RWPE2 (cell line): ENCODE results near the gene CERK.

Source experiments
- ATAC-seq: fragments of 200-7000 bp; cut with Tn5 transposase; 3 replicates; pipeline ENCODE4 v1.9.1; 2021; ENCODE audit warnings: low read depth
- DNase-seq: peaks from one replicate; pipeline ENCODE4 v3.0.0-alpha.2; 2020; ENCODE audit warnings: low spot score
- H3K27ac ChIP-seq: fragments of 450-650 bp; 2 replicates; pipeline ENCODE4 v1.5.1; 2017; ENCODE audit warnings: mild to moderate bottlenecking; ENCODE audit not compliant: poor library complexity, severe bottlenecking
- H3K27me3 ChIP-seq: fragments of 250-450 bp; sonication (Bioruptor Pico); 2 replicates; pipeline ENCODE4 v1.5.1; 2021; ENCODE audit warnings: mild to moderate bottlenecking, moderate library complexity; ENCODE audit not compliant: insufficient read depth, poor library complexity, severe bottlenecking
- H3K36me3 ChIP-seq: fragments of 250-450 bp; sonication (Bioruptor Pico); 2 replicates; pipeline ENCODE4 v1.5.1; 2020; ENCODE audit warnings: low read depth, mild to moderate bottlenecking, moderate library complexity
- H3K4me1 ChIP-seq: fragments of 250-450 bp; sonication (Bioruptor Pico); 2 replicates; pipeline ENCODE4 v1.5.1; 2021; ENCODE audit warnings: mild to moderate bottlenecking, moderate library complexity; ENCODE audit not compliant: insufficient read depth, poor library complexity, severe bottlenecking
- H3K4me3 ChIP-seq: fragments of 250-450 bp; sonication (Bioruptor Pico); 2 replicates; pipeline ENCODE4 v1.5.1; 2021; ENCODE audit warnings: mild to moderate bottlenecking, moderate library complexity; ENCODE audit not compliant: severe bottlenecking
- H3K9me3 ChIP-seq: fragments of 250-450 bp; sonication (Bioruptor Pico); 2 replicates; pipeline ENCODE4 v1.5.1; 2021; ENCODE audit warnings: mild to moderate bottlenecking, moderate library complexity; ENCODE audit not compliant: severe bottlenecking
- TF ChIP-seq, protein P1 (sequence below): fragments of 450-650 bp; IDR thresholded peaks from one replicate; pipeline ENCODE4 v1.5.1; 2017; ENCODE audit warnings: mild to moderate bottlenecking, moderate library complexity; ENCODE audit not compliant: poor library complexity, severe bottlenecking

CERK gene

DNA sequence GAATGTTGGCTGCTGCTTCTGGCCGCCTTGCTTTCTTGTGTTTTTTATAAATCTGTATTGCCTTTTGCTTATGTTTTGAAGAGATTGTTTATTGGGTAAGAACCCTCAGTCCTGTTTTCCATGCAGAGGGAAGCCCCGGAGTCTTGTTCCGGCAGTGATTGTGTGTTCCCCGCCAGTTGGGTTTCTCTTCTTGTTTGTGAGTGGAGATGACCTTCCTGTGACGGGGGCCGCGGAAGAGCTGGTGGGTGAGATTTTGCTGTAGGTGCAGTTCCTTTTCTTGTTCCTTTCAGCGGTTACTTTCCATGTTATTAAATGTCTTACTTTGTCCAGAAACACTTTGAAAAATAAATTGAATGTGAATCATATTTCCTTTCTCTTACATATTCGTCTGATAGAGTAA lies 32.7 kb upstream of the CERK start:
- no peaks in the 10 kb centered on the region for H3K36me3 ChIP-seq
- TF ChIP-seq, protein P1, sequence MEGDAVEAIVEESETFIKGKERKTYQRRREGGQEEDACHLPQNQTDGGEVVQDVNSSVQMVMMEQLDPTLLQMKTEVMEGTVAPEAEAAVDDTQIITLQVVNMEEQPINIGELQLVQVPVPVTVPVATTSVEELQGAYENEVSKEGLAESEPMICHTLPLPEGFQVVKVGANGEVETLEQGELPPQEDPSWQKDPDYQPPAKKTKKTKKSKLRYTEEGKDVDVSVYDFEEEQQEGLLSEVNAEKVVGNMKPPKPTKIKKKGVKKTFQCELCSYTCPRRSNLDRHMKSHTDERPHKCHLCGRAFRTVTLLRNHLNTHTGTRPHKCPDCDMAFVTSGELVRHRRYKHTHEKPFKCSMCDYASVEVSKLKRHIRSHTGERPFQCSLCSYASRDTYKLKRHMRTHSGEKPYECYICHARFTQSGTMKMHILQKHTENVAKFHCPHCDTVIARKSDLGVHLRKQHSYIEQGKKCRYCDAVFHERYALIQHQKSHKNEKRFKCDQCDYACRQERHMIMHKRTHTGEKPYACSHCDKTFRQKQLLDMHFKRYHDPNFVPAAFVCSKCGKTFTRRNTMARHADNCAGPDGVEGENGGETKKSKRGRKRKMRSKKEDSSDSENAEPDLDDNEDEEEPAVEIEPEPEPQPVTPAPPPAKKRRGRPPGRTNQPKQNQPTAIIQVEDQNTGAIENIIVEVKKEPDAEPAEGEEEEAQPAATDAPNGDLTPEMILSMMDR: no peak
- H3K4me3 ChIP-seq: no peak overlapping the region
- H3K4me1 ChIP-seq: peaks cover 23% of the 10 kb centered on the region
- no peaks in the 10 kb centered on the region for H3K27me3 ChIP-seq
- no peak overlapping the region for H3K27ac ChIP-seq
- no peak for ATAC-seq
- no peak for DNase-seq
- H3K9me3 ChIP-seq: no peaks in the 10 kb centered on the region

DNA sequence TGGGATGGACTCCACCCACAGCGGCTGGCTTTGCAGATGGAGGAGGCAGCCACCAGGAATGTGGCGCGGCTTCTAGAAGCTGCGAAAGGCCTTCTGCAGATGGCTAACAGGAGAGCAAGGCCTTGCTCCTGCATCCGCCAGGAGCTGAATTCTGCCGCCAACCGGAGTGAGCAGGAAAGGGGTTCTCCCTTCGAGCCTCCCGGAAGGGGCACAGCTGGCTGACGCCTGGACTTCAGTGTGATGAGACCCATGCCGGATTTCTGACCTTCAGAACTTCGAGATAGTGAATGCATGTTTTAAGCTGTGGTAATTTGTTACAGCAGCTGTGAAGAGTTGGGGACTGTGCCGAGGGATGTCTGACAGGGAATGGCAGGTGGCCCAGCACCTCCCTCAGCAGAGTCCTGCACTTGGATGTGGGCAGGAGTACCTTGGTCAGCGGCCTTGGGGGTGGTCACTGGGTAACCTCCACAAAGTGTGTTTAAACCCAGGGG lies 32.1 kb upstream of the CERK start:
- no peak overlapping the region for H3K27ac ChIP-seq

DNA sequence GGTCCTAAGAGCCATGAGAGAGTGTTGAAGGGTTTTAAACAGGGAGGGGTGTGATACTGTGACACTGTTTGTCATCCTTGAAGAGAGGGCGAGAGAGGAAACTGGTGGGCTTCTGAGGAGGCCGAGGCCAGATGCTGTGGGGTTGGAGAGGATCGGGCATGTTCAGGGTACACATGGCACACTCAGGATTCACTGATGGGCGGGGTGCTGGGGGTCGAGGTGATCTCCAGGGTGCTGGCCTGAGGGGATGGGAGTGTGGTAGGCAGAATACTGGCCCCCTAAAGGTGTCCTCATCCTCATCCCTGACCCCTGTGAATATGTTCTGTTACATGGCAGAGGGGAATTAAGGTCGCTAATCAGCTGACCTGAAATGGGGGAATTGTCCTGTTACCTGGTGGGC lies 31.7 kb upstream of the CERK start:
- Histone ChIP-seq H3K4me1 (peaks cover 13% of the 10 kb centered on the region), H3K27me3 (no peaks in the 10 kb centered on the region), H3K36me3 (no peaks in the 10 kb centered on the region), H3K27ac (no peak overlapping the region), H3K9me3 (no peaks in the 10 kb centered on the region), H3K4me3 (no peak overlapping the region)
- TF ChIP-seq, protein P1: no peak
- no peak for DNase-seq
- no peak for ATAC-seq

More for the DNA sequence above, 32.1 kb upstream of the CERK start:
- Histone ChIP-seq H3K9me3 (no peaks in the 10 kb centered on the region), H3K4me1 (peaks cover 18% of the 10 kb centered on the region), H3K36me3 (no peaks in the 10 kb centered on the region), H3K27me3 (no peaks in the 10 kb centered on the region), H3K4me3 (no peak overlapping the region)
- ATAC-seq (no peak), DNase-seq (no peak)
- TF ChIP-seq, protein P1: no peak

DNA sequence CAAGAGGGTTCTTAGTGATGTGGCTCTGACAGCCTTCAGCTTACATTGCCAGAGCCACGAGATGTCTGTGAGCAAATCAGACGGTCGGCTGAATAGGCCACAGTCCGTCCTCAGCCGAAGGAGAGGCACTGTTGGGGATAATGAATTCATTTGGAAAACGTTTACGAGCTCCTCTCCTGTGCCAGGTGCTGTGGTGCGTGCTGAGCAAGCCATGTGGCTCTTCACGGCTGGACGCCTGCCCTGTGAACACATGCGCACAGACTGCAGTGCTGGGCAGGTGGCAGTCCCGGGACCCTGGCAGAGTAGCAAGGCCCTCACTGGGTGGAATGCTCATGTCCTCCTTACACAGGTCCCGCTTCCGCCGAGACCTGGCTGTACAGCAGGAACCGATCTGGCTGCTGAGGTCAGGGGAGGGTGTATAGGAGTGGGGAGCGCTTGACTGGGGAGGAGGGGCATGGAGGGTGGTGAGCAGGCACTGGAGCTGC lies 31.2 kb upstream of the CERK start:
- Histone ChIP-seq H3K27ac (no peak overlapping the region), H3K27me3 (no peaks in the 10 kb centered on the region), H3K9me3 (no peaks in the 10 kb centered on the region), H3K4me1 (peaks cover 8% of the 10 kb centered on the region), H3K36me3 (no peaks in the 10 kb centered on the region), H3K4me3 (no peak overlapping the region)
- ATAC-seq (no peak), DNase-seq (no peak)
- TF ChIP-seq, protein P1: no peak

DNA sequence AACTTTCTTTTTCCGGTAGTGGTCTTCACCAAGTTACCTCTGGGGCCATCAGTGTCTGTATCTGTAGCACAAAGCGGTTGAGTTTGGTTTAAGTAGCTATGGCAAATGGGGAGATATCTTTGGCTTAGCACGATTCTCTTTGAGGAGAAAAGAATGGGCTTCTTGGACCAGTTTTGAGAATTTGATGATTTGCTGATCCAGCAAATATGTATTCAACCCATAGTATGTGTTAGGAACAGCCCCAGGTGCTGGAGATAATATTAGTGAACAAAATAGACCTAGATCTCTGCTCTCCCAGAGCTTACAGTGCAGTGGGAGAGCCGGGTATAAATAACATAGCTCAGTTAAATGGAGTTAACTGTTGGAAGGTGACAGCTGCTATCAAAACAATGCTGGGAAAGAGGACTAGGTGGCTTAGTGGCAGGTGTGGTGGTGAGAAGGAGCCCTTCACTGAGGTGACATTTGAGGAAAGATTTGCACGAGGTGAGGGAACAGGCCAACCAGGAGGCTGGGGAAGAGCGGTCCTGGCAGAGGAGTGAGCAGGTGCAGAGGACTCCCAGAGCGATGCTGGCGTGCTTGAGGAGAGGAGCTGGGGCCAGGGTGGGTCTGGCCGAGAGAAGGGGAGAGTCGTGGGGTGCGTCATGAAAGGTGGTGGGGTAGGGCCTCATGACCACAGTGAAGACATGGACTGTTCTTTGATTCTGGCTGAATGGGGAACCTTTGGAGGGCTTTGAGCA lies 29.4 kb upstream of the CERK start:
- Histone ChIP-seq H3K27ac (no peak overlapping the region), H3K36me3 (no peaks in the 10 kb centered on the region), H3K27me3 (no peaks in the 10 kb centered on the region), H3K4me3 (no peak overlapping the region), H3K4me1 (no peaks in the 10 kb centered on the region), H3K9me3 (no peaks in the 10 kb centered on the region)
- TF ChIP-seq, protein P1: no peak
- DNase-seq (no peak), ATAC-seq (no peak)
